GM13977 (cell line): ENCODE results near the gene THADA.
"Not testable (repeated sequence)": the region's sequence is repeated elsewhere in the genome, so short reads cannot be mapped to it uniquely, and the experiment has no call there.

Source experiments
- DNase-seq: peaks from one replicate; pipeline ENCODE4 v3.0.0; 2012; ENCODE audit warnings: low spot score
- in situ Hi-C: fragments of 300-500 bp; cut with MboI; formaldehyde crosslinking; loops from one replicate; pipeline ENCODE4 v1.12.0; 2022; ENCODE audit warnings: low sequenced_read_pairs, low pct_unique_long_range_greater_than_20kb, mixed read lengths, inconsistent platforms; ENCODE audit not compliant: unreplicated experiment
- TF ChIP-seq, protein P1 (sequence below): IDR thresholded peaks from 2 replicates; pipeline ENCODE4 v1.5.1; 2012; ENCODE audit warnings: mild to moderate bottlenecking, control low read depth; ENCODE audit not compliant: insufficient read depth; ENCODE audit errors: extremely low read depth, missing control alignments

Gene THADA

DNA sequence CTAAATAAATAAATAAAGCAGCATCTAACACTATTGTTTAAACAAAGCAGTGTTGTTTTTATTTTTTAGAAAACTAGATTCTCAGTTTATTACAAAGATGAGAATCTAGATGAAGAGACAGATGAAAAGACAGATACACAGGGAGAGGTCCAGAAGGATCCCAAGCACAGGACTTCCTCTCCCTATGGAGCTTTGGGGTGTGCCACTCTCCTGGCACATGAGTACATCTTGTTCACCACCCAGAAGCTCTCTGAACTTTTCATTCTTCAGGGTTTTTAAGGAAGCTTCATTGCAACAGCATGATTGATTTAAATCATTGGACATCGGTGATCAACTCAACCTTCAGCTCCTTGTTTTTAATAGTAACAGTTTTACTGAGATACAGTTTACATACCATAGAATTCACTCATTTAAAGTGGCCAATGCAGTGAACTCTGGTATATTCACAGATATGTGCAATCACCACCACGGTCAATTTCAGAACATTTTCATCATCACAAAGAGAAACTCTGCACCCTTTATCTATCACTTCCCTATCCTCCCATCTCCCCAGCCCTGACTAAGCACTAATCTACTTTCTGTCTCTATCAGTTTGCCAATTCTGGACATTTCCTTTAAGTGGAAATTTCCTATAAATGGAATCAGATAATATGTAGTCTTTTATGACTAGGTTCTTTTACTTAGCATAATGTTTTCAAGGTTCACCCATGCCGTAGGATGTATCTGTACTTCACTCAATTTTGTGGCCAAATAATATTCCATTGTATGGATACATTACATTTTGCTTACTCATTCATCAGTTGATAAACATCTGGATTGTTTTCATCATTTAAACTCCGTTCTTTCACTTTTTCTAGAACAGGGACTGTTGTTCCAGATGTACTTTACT lies 307.2 kb downstream of the THADA start:
- TF ChIP-seq, protein P1, sequence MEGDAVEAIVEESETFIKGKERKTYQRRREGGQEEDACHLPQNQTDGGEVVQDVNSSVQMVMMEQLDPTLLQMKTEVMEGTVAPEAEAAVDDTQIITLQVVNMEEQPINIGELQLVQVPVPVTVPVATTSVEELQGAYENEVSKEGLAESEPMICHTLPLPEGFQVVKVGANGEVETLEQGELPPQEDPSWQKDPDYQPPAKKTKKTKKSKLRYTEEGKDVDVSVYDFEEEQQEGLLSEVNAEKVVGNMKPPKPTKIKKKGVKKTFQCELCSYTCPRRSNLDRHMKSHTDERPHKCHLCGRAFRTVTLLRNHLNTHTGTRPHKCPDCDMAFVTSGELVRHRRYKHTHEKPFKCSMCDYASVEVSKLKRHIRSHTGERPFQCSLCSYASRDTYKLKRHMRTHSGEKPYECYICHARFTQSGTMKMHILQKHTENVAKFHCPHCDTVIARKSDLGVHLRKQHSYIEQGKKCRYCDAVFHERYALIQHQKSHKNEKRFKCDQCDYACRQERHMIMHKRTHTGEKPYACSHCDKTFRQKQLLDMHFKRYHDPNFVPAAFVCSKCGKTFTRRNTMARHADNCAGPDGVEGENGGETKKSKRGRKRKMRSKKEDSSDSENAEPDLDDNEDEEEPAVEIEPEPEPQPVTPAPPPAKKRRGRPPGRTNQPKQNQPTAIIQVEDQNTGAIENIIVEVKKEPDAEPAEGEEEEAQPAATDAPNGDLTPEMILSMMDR = no peak
- no peak for DNase-seq
- in situ Hi-C loops = no loop called here

DNA sequence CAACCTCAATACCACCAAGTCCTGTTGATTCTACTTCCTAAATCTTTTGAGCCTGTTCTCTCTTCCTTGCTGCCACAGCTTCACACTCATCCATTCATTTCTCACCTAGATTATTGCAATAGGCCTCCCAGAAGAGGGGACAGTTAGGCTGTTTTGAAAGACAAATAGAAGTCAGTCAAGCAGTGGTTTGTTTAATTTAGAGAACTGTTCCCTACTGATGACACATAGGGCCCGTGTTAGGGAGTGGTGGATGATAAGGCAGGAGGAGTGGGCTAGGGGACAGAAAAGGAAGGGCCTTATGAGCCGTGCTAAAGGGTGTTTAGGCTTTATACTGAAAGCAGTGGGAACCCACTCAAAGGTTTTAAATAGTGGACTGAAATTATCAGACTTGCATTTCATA lies 309.9 kb downstream of the THADA start:
- TF ChIP-seq, protein P1 = no peak
- in situ Hi-C loops = no loop called here
- DNase-seq = no peak

DNA sequence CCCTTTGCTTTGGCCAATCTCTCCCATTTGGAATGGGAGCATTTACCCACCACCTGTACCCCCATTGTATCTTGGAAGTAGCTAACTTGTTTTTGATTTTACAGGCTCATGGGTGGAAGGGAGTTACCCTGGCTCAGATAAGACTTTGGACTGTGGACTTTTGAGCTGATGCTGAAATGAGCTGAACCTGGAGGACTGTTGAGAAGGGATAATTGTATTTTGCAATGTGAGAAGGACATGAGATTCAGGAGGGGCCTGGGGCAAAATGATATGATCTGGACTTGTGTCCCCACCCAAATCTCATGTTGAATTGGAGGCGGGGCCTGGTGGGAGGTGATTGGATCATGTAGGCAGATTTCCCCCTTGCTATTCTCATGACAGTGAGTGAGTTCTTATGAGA lies 310.9 kb downstream of the THADA start:
- no peak for DNase-seq
- in situ Hi-C loops = no loop called here
- TF ChIP-seq, protein P1 = no peak

DNA sequence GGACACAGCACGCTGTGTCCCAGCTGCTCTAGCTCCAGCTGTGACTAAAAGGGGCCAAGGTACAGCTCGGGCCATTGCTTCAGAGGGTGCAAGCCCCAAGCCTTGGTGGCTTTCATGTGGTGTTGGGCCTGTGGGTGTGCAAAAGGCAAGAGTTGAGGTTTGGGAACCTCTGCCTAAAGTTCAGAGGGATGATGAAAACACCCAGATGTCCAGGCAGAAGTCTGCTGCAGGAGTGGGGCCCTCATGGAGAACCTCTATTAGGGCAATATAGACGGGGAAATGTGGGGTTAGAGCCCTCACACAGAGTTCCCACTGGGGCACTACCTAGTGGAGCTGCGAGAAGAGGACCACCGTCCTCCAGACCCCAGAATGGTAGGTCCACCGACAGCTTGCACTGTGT lies 311.5 kb downstream of the THADA start:
- DNase-seq, in situ Hi-C loops: not testable (repeated sequence)

DNA sequence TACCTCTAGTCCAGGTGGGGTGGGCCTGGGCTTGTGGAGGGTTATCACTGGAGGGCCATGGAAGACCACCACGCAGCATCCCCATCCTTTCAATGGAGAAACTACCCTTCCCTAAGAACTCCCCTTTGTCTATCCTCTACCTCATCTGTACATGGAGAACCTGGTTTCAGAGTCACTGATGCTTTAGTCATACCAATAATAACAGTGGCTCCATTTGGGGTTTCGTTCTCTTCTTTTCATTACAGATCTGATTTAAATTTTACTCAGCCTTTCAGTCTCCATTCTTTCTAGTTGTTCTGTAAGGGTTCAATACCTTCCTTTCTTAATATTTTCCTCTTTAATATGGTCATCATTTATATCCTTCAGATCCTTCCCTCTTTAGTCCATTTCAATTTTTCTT lies 314.8 kb downstream of the THADA start:
- in situ Hi-C loops = no loop called here
- no peak for DNase-seq
- TF ChIP-seq, protein P1 = no peak

DNA sequence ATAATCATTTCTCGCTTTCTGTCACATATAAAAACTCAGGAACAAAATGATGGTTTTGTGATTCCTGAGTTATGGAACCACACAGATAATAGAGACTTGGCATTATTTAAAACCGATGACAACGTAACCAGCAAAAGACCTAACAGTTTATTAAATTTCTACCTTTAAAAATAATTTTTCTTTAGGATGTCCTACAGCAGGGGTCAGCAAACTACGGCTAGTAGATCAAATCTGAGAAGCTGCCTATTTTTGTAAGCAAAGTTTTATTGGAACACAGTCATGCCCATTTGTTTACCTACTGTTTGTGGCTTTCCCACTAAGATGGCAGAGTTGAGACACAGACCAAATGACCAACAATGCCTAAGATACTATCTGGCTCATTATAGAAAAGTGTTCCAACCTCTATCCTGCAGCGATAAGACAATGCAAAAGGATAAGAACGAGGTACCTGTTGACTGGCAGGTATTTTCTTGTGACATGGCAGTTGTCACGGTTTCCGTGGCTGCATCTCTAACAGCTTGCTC lies 316.5 kb downstream of the THADA start:
- TF ChIP-seq, protein P1 = no peak
- DNase-seq = no peak
- in situ Hi-C loops = no loop called here

DNA sequence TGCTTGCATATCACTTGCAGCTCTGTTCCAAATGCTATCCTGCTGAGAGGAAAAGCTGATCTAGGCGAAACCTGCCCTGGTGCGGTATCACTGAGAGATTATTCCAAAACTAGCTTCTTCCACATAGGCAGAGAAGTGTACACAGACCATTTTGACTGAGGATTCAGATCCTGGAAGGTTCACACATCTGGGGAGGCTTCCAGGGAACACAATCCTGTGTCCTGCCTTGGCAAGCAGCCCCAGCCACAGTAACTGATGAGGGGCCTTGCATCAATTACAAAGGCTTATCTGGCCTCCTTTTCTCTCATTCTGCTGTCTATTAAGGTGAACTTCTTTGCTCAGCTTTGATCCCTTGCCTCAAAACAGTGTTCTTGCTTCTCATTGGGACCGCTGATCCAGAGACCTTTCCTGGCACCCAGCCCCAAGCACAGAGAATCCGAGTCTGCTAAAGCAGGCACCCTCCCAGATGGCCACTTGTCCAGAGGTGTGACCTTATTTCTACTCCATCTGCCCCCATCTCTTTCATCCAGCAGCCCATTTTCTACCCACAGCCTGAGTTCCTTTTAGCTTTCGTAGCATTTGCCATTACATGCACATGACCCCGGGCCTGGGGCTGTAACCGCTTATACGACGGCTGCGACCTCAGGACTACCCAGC lies 317.1 kb downstream of the THADA start:
- no peak for DNase-seq
- in situ Hi-C loops = no loop called here
- TF ChIP-seq, protein P1 = no peak
